ENCODE results near the gene SPAG16. TPM values are rescaled to one million over a fixed set of nuclear protein-coding genes. Genes with fewer than 3 reads are reported as not detected.

Gene SPAG16
- total RNA-seq, 1 experiment from 2014 or later, result 30.0 TPM

DNA sequence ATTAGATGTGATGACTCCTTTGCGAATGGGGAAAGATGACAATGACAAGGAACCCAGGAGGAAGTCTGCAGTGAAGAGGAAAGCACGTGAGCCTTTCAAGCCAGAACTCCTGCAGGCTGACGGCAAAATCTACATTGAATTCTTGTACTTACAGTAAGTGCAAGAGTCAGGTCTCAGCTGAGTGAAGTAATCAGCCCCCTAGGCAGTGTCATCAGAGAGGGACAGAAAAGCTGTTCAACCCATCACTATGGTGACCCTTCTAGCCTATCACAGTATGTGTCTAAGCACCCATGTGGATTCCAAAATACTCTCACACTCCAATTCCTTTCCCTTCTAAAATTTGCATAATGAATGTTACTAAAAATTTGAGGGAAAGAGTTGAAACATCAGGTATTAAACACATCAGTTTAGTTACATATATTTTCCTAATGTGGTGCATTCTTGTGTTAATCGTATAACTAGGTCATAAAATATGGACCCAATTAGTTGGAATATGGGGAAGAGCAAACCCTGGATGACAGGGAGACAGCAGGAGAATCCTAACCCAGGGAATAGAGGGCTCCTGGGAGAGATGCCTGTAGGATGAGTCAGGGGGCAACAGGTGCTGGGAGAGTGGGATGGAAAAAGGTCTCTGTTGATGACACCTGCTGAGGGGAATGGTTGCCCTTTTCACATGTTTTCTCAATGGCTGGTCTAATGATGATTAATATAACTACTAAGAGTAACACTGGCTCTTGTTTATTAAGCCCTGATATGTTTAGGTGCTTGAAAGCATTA lies 1166.0 kb downstream of the SPAG16 start:
- BruUV-seq (replicated peaks), result no TSS peak
- H3K9me3 ChIP-seq (ENCODE audit: insufficient read depth, low read depth), result no peaks in the 10 kb centered on the region
- H3K36me3 ChIP-seq (ENCODE audit: low read depth), result no peaks in the 10 kb centered on the region
- no peak for TF ChIP-seq EZH2 (IDR thresholded peaks at IDR 0.05; ENCODE audit: low read depth)
- TF ChIP-seq, protein P1, sequence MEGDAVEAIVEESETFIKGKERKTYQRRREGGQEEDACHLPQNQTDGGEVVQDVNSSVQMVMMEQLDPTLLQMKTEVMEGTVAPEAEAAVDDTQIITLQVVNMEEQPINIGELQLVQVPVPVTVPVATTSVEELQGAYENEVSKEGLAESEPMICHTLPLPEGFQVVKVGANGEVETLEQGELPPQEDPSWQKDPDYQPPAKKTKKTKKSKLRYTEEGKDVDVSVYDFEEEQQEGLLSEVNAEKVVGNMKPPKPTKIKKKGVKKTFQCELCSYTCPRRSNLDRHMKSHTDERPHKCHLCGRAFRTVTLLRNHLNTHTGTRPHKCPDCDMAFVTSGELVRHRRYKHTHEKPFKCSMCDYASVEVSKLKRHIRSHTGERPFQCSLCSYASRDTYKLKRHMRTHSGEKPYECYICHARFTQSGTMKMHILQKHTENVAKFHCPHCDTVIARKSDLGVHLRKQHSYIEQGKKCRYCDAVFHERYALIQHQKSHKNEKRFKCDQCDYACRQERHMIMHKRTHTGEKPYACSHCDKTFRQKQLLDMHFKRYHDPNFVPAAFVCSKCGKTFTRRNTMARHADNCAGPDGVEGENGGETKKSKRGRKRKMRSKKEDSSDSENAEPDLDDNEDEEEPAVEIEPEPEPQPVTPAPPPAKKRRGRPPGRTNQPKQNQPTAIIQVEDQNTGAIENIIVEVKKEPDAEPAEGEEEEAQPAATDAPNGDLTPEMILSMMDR (conservative IDR thresholded peaks at IDR 0.05), result no peak
- POLR2A ChIA-PET (ENCODE audit: unreplicated experiment), result no interaction called here
- CTCF ChIA-PET, result no interaction called here
- H3K79me2 ChIP-seq (ENCODE audit: low read depth), result no peaks in the 10 kb centered on the region
- no peaks in the 10 kb centered on the region for H3K4me1 ChIP-seq (replicated peaks; ENCODE audit: insufficient read depth)
- no peak overlapping the region for H3K27ac ChIP-seq
- no peaks in the 10 kb centered on the region; the same call in 1 of the 2 replicates for H4K20me1 ChIP-seq (ENCODE audit: insufficient read depth)
- H3K4me3 ChIP-seq, result no peak overlapping the region
- H3K27me3 ChIP-seq (ENCODE audit: insufficient read depth, low read depth), result no peaks in the 10 kb centered on the region
- intact Hi-C loops (cut with micrococcal nuclease; ENCODE audit: unreplicated experiment), result no loop called here
- H3K4me2 ChIP-seq, result no peak overlapping the region
- no peak overlapping the region for H2AFZ ChIP-seq
- DNase-seq, result no peak
- no peaks in the 10 kb centered on the region for H3F3A ChIP-seq (ENCODE audit: insufficient read depth, low read depth)
- H3K9me2 ChIP-seq (ENCODE audit: insufficient read depth), result no peaks in the 10 kb centered on the region

GRCh38 chr2:214451516-214452275 lies 1167.4 kb downstream of the SPAG16 start:
- Histone ChIP-seq H2AFZ (no peak overlapping the region), H3K4me1 (replicated peaks; ENCODE audit: insufficient read depth) (no peaks in the 10 kb centered on the region), H4K20me1 (ENCODE audit: insufficient read depth) (no peaks in the 10 kb centered on the region; the same call in 1 of the 2 replicates), H3K4me2 (no peak overlapping the region), H3K27me3 (ENCODE audit: insufficient read depth, low read depth) (no peaks in the 10 kb centered on the region), H3K4me3 (no peak overlapping the region), H3K79me2 (ENCODE audit: low read depth) (no peaks in the 10 kb centered on the region), H3K9me3 (ENCODE audit: insufficient read depth, low read depth) (no peaks in the 10 kb centered on the region), H3K36me3 (ENCODE audit: low read depth) (no peaks in the 10 kb centered on the region), H3K9me2 (ENCODE audit: insufficient read depth) (no peaks in the 10 kb centered on the region), H3F3A (ENCODE audit: insufficient read depth, low read depth) (no peaks in the 10 kb centered on the region), H3K27ac (no peak overlapping the region)
- CTCF ChIA-PET, result no interaction called here
- POLR2A ChIA-PET (ENCODE audit: unreplicated experiment), result no interaction called here
- TF ChIP-seq, protein P1 (conservative IDR thresholded peaks at IDR 0.05), result no peak
- TF ChIP-seq EZH2 (IDR thresholded peaks at IDR 0.05; ENCODE audit: low read depth), result no peak
- intact Hi-C loops (cut with micrococcal nuclease; ENCODE audit: unreplicated experiment), result no loop called here
- DNase-seq, result no peak
- no TSS peak for BruUV-seq (replicated peaks)

Small RNA genes lying within 50 kb of the gene (microRNA-seq; reads per million reads assigned to microRNA genes)
- gene MIR4438 (ENCODE audit: borderline number of aligned reads, borderline replicate concordance), result not detected

Other genes starting within 250 kb of the SPAG16 start
- 22.2 and 28.3 TPM in 2 replicates for gene IKZF2, start 132.9 kb upstream of the SPAG16 start, total RNA-seq (2021)

Measured in PC-9 (cell line).